ENCODE measurements around the gene TMEM209. TPM values are rescaled to one million over a fixed set of nuclear protein-coding genes. Genes with fewer than 3 reads are reported as not detected.

TMEM209 gene
- total and polyA plus RNA-seq, 12 donors: 6.0 to 77.1 (median 35.9) TPM

DNA sequence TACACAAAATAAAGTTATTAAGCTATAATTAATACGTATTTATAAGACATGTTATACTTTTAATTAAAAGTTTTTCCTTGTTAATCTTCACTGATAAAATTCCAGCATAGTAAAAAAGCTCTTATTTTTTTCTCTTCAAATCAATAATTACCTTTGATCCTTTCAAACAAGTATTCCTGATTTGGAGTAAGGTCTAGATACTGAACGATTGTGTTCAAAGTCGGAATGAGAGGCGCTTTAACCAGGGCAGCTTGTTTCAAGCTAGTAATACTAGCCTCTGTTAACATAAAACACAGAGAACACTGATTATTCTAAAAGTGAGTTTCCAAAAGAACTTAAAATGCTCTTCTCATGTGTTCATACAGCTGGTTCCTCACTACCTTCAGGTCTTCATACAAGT lies 27.0 kb downstream of the TMEM209 start:
- intact Hi-C loops (cut with DNase I): no loop called here
- 90 to 91% (median 91%) methylated on average over 4 of the region's 4 CpGs for WGBS, 4 donors
- no peaks in the 10 kb centered on the region for H3K4me1 ChIP-seq (replicated peaks in 1 of 2)

GRCh38 chr7:130174237-130174959 lies 30.8 kb downstream of the TMEM209 start:
- 95 to 98% (median 96%) methylated on average over 4 of the region's 4 CpGs for WGBS, 4 donors
- peaks cover 0 to 26% of the 10 kb centered on the region in 2 donors for H3K36me3 ChIP-seq (replicated peaks in 1 of 2)

More for the DNA sequence above, 27.0 kb downstream of the TMEM209 start:
- no peak for DNase-seq
- peaks cover 0 to 35% of the 10 kb centered on the region in 2 donors for H3K36me3 ChIP-seq (replicated peaks in 1 of 2)
- peak overlapping the region in 1 of 5 donors; percentile 5 for H3K27ac ChIP-seq
- no peaks in the 10 kb centered on the region for H3K27me3 ChIP-seq
- no peaks in the 10 kb centered on the region for H3K9me3 ChIP-seq (replicated peaks in 1 of 3)
- H3K4me3 ChIP-seq: no peak overlapping the region
- no peak for TF ChIP-seq POLR2A (IDR thresholded peaks at IDR 0.05)
- TF ChIP-seq CTCF (IDR thresholded peaks at IDR 0.05): no peak

DNA sequence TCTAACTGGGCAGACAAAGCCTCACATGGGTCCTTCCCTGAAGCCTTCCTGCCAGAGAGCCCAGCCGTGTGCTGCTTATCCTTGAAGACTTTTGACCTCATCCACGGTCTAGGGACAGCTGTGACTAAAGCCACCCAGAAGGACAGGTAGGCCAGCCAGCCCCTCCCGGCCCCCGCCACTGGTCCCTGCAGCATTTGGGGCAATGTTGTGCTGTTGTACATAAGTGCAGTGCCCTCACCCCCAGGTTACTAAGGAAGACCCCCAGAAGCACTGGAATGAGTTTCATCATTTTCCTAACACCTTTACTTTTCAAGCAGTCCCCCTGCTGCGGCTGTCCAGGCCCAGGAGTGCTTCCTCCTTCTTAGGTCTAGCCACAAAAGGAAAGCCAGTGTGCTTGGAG lies 43.0 kb downstream of the TMEM209 start:
- H3K27me3 ChIP-seq: no peaks in the 10 kb centered on the region
- H3K9me3 ChIP-seq (replicated peaks in 1 of 3): peaks cover 0 to 4% (median 0%) of the 10 kb centered on the region in 3 donors
- TF ChIP-seq CTCF (IDR thresholded peaks at IDR 0.05) (no peak), POLR2A (IDR thresholded peaks at IDR 0.05) (no peak)
- no peaks in the 10 kb centered on the region for H3K4me1 ChIP-seq (replicated peaks in 1 of 2)
- no peak overlapping the region for H3K4me3 ChIP-seq
- H3K36me3 ChIP-seq (replicated peaks in 1 of 2): peaks cover 0 to 25% of the 10 kb centered on the region in 2 donors
- intact Hi-C loops (cut with DNase I): no loop called here
- H3K27ac ChIP-seq: no peak overlapping the region
- 84 to 100% (median 89%) methylated on average over 3 to 5 of the region's 5 CpGs for WGBS, 4 donors
- DNase-seq: peak in 1 of 7 donors; percentile 6

More at GRCh38 chr7:130174237-130174959, 30.8 kb downstream of the TMEM209 start:
- TF ChIP-seq CTCF (IDR thresholded peaks at IDR 0.05): no peak
- no peak for TF ChIP-seq POLR2A (IDR thresholded peaks at IDR 0.05)
- Histone ChIP-seq H3K4me1 (replicated peaks in 1 of 2) (no peaks in the 10 kb centered on the region), H3K27me3 (no peaks in the 10 kb centered on the region), H3K9me3 (replicated peaks in 1 of 3) (no peaks in the 10 kb centered on the region), H3K27ac (no peak overlapping the region), H3K4me3 (no peak overlapping the region)
- DNase-seq: no peak
- intact Hi-C loops (cut with DNase I): no loop called here

GRCh38 chr7:130160455-130160854 lies 44.8 kb downstream of the TMEM209 start:
- Histone ChIP-seq H3K9me3 (replicated peaks in 1 of 3) (no peaks in the 10 kb centered on the region), H3K4me3 (no peak overlapping the region), H3K27me3 (no peaks in the 10 kb centered on the region), H3K27ac (no peak overlapping the region), H3K36me3 (replicated peaks in 1 of 2) (peaks cover 0 to 17% of the 10 kb centered on the region in 2 donors), H3K4me1 (replicated peaks in 1 of 2) (no peaks in the 10 kb centered on the region)
- DNase-seq: peak in 1 of 7 donors; percentile 24
- intact Hi-C loops (cut with DNase I): no loop called here
- WGBS, 4 donors: 91 to 99% (median 92%) methylated on average over 8 of the region's 8 CpGs
- TF ChIP-seq POLR2A (IDR thresholded peaks at IDR 0.05) (no peak), CTCF (IDR thresholded peaks at IDR 0.05) (no peak)

Data from adrenal gland (tissue), 12 donors.